GM10248 (cell line): ENCODE data around the gene CRK.

Experiments used
- CTCF ChIA-PET: fragments of 300-600 bp; sonication (Branson Sonifier 250); formaldehyde crosslinking; extraction: SDS; loops from one replicate; lab custom pipeline; 2021; ENCODE audit warnings: antibody characterized with exemption; lab: Yijun Ruan, JAX
- POLR2A ChIA-PET: fragments of 350-650 bp; sonication (Branson Sonifier 250); formaldehyde crosslinking; extraction: SDS; loops from one replicate; lab custom pipeline; 2020; ENCODE audit warnings: antibody characterized with exemption; lab: Yijun Ruan, JAX
- DNase-seq: peaks from one replicate; pipeline ENCODE4 v3.0.0; 2012; ENCODE audit errors: extremely low spot score
- TF ChIP-seq, protein P1 (sequence below): IDR thresholded peaks from 2 replicates; pipeline ENCODE4 v1.5.1; 2012; ENCODE audit warnings: mild to moderate bottlenecking, low read depth; ENCODE audit errors: extremely low read depth, missing control alignments, control extremely low read depth

CRK gene

GRCh38 chr17:1467898-1468492, 12.0 kb upstream of the CRK start:
- POLR2A ChIA-PET = no interaction called here

DNA sequence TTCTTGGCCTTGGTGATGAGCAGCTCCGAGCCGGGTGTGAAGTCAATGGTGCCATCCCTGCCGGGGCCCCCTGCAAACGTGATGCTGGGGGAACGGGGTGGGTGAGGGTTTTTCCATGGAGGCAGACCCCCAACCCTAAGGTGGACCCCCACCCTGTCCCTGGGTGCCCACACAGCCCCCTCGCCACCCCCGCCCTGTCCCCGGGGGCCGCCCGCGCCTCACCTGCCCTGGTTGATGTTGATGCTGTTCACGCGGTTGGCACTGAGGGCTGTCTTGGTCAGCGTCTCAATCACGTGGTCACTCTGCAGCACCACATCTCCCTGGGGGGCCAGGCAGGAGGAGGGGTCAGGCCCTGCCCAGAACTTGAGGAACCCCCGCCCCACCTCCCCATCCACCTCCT, 11.2 kb upstream of the CRK start:
- CTCF ChIA-PET = no interaction called here
- POLR2A ChIA-PET = no interaction called here
- TF ChIP-seq, protein P1, sequence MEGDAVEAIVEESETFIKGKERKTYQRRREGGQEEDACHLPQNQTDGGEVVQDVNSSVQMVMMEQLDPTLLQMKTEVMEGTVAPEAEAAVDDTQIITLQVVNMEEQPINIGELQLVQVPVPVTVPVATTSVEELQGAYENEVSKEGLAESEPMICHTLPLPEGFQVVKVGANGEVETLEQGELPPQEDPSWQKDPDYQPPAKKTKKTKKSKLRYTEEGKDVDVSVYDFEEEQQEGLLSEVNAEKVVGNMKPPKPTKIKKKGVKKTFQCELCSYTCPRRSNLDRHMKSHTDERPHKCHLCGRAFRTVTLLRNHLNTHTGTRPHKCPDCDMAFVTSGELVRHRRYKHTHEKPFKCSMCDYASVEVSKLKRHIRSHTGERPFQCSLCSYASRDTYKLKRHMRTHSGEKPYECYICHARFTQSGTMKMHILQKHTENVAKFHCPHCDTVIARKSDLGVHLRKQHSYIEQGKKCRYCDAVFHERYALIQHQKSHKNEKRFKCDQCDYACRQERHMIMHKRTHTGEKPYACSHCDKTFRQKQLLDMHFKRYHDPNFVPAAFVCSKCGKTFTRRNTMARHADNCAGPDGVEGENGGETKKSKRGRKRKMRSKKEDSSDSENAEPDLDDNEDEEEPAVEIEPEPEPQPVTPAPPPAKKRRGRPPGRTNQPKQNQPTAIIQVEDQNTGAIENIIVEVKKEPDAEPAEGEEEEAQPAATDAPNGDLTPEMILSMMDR = no peak
- DNase-seq = no peak

More at GRCh38 chr17:1467898-1468492, 12.0 kb upstream of the CRK start:
- TF ChIP-seq, protein P1 = no peak
- no peak for DNase-seq
- CTCF ChIA-PET = no interaction called here

GRCh38 chr17:1464186-1464585, 8.2 kb upstream of the CRK start:
- POLR2A ChIA-PET = no interaction called here
- no peak for DNase-seq
- CTCF ChIA-PET = interaction anchor here (1.9 kb wide), 1 partner anchor 99 kb away, joined by 11 read pairs; no protein-coding TSS in a partner anchor
- TF ChIP-seq, protein P1 = no peak

- TF ChIP-seq, protein P1 = no peak
- ChIA-PET POLR2A (interaction anchor here (0.6 to 1.1 kb wide), 2 partner anchors 12 to 1037 kb away, joined by 4 read pairs; no protein-coding TSS in a partner anchor), CTCF (interaction anchor here (0.8 to 1.9 kb wide), 6 partner anchors 8 to 97 kb away, joined by 3 to 11 read pairs (median 4); partner anchors contain the start of gene INPP5K)
- DNase-seq = no peak
These were observed 6.4 kb upstream of the CRK start for GRCh38 chr17:1462164-1463112.

GRCh38 chr17:1461198-1461944, 5.3 kb upstream of the CRK start:
- ChIA-PET POLR2A (no interaction called here), CTCF (interaction anchor here (1.4 kb wide), 1 partner anchor 129 kb away, joined by 3 read pairs; no protein-coding TSS in a partner anchor)
- no peak for DNase-seq

More at GRCh38 chr17:1461198-1461944, 5.3 kb upstream of the CRK start:
- TF ChIP-seq, protein P1 = no peak
